HFF-Myc (cell line): ENCODE measurements around the gene GJB4.
A peak's percentile ranks its signal among the peaks of the same experiment; 100 is the strongest.

Experiments
- DNase-seq: peaks from one replicate; pipeline ENCODE4 v3.0.0-alpha.2; 2011; ENCODE audit warnings: low read depth; ENCODE audit errors: extremely low read depth
- H3K4me3 ChIP-seq: replicated peaks from 2 replicates; pipeline ENCODE4 v1.5.1; 2011; ENCODE audit warnings: low read depth, mild to moderate bottlenecking, control low read depth, low read length
- TF ChIP-seq, protein P1 (sequence below): IDR thresholded peaks from 2 replicates; pipeline ENCODE4 v1.5.1; 2012; ENCODE audit warnings: mild to moderate bottlenecking, low read depth, low read length, control low read depth; ENCODE audit errors: missing control alignments

GJB4 gene

DNA sequence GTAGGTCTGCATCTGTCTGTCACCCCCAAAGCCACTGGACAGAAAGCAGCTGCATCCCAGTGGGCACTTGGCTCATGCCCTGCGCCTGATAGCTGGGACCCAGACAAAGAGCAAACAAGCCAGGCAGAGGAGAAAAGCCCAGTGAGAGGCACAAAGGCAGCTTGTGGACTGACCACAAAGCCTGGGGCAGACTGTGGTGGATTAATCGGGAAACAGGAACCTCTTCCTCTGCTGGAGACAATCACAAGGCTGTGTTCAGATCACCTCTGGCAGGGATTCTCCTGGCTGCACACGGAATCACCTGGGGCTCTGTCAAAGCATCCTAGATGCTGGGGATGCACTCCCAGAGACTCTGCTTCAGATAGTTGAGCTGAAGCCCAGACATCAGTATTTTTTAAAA lies 19.9 kb upstream of the GJB4 start:
- TF ChIP-seq, protein P1, sequence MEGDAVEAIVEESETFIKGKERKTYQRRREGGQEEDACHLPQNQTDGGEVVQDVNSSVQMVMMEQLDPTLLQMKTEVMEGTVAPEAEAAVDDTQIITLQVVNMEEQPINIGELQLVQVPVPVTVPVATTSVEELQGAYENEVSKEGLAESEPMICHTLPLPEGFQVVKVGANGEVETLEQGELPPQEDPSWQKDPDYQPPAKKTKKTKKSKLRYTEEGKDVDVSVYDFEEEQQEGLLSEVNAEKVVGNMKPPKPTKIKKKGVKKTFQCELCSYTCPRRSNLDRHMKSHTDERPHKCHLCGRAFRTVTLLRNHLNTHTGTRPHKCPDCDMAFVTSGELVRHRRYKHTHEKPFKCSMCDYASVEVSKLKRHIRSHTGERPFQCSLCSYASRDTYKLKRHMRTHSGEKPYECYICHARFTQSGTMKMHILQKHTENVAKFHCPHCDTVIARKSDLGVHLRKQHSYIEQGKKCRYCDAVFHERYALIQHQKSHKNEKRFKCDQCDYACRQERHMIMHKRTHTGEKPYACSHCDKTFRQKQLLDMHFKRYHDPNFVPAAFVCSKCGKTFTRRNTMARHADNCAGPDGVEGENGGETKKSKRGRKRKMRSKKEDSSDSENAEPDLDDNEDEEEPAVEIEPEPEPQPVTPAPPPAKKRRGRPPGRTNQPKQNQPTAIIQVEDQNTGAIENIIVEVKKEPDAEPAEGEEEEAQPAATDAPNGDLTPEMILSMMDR = no peak
- no peak for DNase-seq
- H3K4me3 ChIP-seq = no peak overlapping the region

DNA sequence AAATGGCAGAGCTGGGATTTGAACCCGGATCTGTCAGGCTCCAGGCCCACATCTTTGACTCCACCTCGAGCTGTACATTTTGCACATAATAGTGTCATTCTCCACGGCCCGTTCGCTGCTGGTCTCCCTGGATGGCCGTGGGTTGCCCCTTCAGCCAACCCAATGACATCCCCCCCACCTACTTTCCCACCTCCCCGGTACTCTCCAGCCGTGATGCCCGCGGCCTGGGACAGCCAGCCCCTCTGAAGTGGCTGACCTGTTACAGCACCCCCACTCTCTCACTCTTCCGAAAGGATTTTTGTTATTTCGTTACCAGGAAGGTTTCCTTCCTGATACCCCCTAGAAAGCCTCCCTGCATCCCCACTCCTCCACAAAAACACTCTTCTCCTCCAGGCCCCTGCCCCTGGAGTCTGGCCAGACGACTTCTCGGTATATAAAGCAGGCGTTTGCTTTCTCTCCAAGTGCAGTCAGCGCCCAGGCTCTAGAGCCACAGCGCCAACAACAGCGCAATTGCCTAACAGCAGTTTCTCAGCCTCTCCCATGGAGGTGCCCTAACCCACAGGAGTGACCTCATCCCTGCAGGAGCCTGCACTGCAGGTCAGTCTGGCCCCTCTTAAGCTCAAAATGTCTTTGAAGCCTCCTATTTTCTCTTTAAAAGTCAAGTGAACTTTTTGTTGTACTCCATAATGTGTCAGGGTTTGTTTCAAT lies 19.2 kb upstream of the GJB4 start:
- H3K4me3 ChIP-seq = no peak overlapping the region
- TF ChIP-seq, protein P1 = no peak
- DNase-seq = no peak

DNA sequence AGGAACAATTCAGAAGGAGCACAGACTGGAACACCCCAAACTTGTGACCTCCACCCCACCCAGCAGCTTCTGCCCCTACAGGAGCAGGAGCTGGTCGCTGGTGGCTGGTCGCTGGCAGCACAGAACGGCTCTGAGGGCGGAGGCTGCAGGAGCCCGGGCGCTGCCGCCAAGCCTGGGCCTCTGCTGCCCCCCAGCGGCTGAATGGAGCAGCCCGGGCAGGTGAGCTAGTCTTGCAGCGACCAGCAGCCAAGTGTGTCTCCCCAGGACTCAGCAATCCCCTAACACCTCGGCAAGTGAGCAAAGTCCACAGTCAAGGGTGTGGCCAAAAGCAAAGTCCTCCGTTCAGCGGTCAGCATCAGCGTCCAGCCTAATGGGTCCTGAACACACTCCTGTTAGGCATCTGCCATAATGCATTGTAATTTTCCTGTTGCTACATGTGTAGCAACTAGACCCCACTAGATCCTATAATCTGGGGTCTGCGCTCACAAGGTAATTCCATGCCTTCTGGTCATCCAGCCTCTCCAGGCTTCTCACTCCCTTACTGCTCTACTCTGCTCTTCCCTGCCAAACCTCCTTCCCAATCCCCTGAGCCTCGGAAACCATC lies 16.8 kb upstream of the GJB4 start:
- no peak overlapping the region for H3K4me3 ChIP-seq
- peak; percentile 17 for DNase-seq
- TF ChIP-seq, protein P1 = peak; percentile 96

DNA sequence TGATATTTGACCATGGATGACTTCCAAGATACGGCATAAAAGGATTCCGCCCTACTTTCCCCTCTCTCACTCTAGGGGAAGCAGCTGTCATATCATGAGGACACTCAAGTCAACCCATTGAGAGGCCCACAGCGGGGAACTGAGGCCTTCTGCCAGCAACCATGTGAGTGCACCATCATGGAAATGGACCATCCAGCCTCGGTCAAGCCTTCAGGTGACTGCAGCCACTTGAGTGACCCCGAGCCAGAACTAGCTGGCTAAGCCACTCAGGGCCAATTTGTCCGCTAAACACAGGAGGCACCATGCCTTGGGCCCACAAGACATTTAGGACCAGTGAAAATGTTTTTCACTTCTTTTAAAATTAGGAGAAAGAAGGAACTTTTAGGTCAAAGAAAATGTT lies 15.8 kb upstream of the GJB4 start:
- DNase-seq = no peak
- H3K4me3 ChIP-seq = no peak overlapping the region
- TF ChIP-seq, protein P1 = no peak

DNA sequence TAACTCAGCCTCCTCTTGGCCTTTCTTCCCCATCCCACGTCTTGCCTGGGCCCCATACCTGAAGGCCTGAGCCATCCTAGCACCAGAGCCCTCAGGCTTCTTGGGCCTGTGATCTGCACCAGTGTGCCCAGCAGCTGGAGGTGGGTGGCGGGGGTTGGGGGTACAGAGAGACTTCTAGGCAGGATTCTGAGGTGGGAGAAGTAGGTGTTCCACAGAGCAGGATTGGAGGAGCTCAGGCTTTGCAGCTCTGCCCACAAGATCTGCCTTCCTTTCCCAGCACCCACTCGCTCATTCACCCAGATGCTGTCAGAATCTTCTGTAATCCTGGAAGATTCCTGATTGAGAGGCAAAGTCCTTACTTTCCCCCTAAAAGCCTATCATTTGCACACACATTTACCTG lies 14.7 kb upstream of the GJB4 start:
- TF ChIP-seq, protein P1 = no peak
- H3K4me3 ChIP-seq = no peak overlapping the region
- no peak for DNase-seq

DNA sequence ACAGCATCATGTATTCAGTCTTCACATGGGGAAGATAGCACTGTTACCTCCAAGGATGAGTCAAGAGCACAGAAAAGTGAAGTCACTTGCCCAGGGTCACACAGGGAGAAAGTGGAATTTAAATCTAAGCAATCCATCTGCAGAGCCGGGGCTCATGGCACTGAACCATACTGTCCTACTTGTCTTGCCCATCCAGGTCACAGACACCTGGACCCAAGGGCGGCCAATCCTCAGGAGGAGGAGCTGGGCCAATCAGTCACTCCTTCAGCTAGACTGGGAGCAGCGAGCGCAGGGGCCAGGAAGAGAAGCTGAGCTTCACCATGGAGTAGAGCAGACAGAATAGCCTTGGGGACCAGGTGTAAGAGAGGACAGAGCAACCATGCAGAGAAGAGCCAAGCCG lies 13.9 kb upstream of the GJB4 start:
- TF ChIP-seq, protein P1 = no peak
- DNase-seq = no peak
- no peak overlapping the region for H3K4me3 ChIP-seq
